ENCODE data around the gene VSTM2L. TPM values are rescaled to one million over a fixed set of nuclear protein-coding genes. Genes with fewer than 3 reads are reported as not detected.

Gene VSTM2L
- total and polyA plus RNA-seq, 2 experiments from 2014 or later: 4.1 to 9.2 TPM

DNA sequence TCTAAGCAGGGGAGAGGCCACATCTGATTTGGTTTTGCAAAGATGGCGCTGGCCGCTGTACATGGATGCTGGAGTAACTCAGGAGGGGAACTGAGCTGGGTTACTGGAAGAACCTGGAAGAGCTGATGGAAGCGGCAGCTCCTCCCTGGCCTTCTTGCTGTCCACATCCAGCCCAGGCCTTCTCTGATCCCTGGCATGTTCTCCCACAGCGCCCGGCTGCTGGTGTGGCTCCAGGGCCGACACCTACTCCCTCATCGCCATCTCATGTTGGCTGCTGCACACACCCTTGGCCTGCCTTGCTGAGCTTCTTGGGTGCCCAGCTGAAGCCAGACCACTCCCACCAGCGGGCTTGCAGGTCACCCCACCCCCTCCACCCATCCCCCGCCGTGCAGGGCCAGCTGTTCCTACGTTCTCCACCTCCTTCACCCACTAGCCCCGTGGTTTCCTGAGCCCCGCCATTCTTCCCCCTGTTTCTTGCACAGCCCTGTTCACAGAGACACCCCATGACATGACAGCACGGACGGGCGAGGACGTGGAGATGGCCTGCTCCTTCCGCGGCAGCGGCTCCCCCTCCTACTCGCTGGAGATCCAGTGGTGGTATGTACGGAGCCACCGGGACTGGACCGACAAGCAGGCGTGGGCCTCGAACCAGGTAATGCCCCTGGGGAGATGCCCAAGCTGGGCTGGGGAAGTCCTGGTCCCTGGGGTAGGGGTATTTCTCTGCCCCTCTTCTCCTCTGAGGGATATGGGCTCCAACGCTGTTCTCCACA, 28.4 kb downstream of the VSTM2L start:
- TF ChIP-seq EZH2phosphoT487 (IDR thresholded peaks at IDR 0.05; ENCODE audit: insufficient read depth, low read depth): no peak
- TF ChIP-seq EZH2 (IDR thresholded peaks at IDR 0.05; ENCODE audit: insufficient read depth, poor library complexity, severe bottlenecking): no peak

DNA sequence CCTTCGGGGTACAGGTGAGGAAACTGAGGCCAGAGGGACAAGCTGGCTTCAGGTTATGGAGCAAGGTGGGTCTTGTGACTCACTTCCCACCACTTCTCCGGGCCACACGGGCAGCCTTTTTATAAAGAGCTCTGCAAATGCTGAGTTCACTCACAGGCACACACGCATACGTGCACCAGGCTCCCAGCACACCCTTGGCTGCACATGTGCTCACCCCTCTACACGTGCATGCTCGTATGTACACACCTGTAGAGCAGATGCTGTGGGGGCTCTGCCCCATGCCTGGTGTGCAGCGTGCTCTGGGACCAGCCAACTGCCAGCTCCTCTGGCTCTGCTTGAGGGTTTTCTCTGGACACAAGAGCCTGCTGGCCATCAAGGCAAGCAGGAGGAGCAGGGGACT, 29.1 kb downstream of the VSTM2L start:
- in situ Hi-C loops (cut with MboI): no loop called here
- H3K9me3 ChIP-seq (ENCODE audit: low read depth): no peaks in the 10 kb centered on the region
- no peaks in the 10 kb centered on the region for H3K27me3 ChIP-seq (replicated peaks; ENCODE audit: insufficient read depth)
- DNase-seq: no peak
- TF ChIP-seq EZH2phosphoT487 (IDR thresholded peaks at IDR 0.05; ENCODE audit: insufficient read depth, low read depth) (no peak), EZH2 (IDR thresholded peaks at IDR 0.05; ENCODE audit: insufficient read depth, poor library complexity, severe bottlenecking) (no peak)
- H3K4me3 ChIP-seq: no peak overlapping the region
- H3K36me3 ChIP-seq (ENCODE audit: low read depth): no peaks in the 10 kb centered on the region
- no peaks in the 10 kb centered on the region for H3F3A ChIP-seq (ENCODE audit: insufficient read depth)
- H2AFZ ChIP-seq: no peak overlapping the region
- no peak overlapping the region for H3K27ac ChIP-seq
- no peaks in the 10 kb centered on the region for H3K79me2 ChIP-seq (ENCODE audit: insufficient read depth)
- H3K9me2 ChIP-seq (ENCODE audit: insufficient read depth): no peaks in the 10 kb centered on the region
- 67 to 76% methylated on average over 8 of the region's 8 CpGs for WGBS, 2 experiments (ENCODE audit: low coverage in 1 of 2, low lambda C conversion rate in 2 of 2, missing lambda C conversion rate in 2 of 2)
- H3K9ac ChIP-seq: no peak overlapping the region
- H4K20me1 ChIP-seq (ENCODE audit: insufficient read depth): no peaks in the 10 kb centered on the region
- H3K4me2 ChIP-seq (ENCODE audit: unreplicated experiment): no peak overlapping the region
- no peaks in the 10 kb centered on the region for H3K4me1 ChIP-seq (ENCODE audit: insufficient read depth)

More for the DNA sequence above, 28.4 kb downstream of the VSTM2L start:
- no peaks in the 10 kb centered on the region for H3K9me2 ChIP-seq (ENCODE audit: insufficient read depth)
- no peak overlapping the region for H3K4me2 ChIP-seq (ENCODE audit: unreplicated experiment)
- H3F3A ChIP-seq (ENCODE audit: insufficient read depth): no peaks in the 10 kb centered on the region
- no peaks in the 10 kb centered on the region for H3K36me3 ChIP-seq (ENCODE audit: low read depth)
- H3K4me1 ChIP-seq (ENCODE audit: insufficient read depth): no peaks in the 10 kb centered on the region
- in situ Hi-C loops (cut with MboI): no loop called here
- no peak overlapping the region for H3K27ac ChIP-seq
- H3K9me3 ChIP-seq (ENCODE audit: low read depth): no peaks in the 10 kb centered on the region
- H2AFZ ChIP-seq: no peak overlapping the region
- H3K79me2 ChIP-seq (ENCODE audit: insufficient read depth): no peaks in the 10 kb centered on the region
- WGBS, 2 experiments (ENCODE audit: low coverage in 1 of 2, low lambda C conversion rate in 2 of 2, missing lambda C conversion rate in 2 of 2): 62 to 67% methylated on average over 23 to 27 of the region's 27 CpGs
- H4K20me1 ChIP-seq (ENCODE audit: insufficient read depth): no peaks in the 10 kb centered on the region
- DNase-seq: no peak
- no peaks in the 10 kb centered on the region for H3K27me3 ChIP-seq (replicated peaks; ENCODE audit: insufficient read depth)
- H3K4me3 ChIP-seq: no peak overlapping the region
- H3K9ac ChIP-seq: no peak overlapping the region

DNA sequence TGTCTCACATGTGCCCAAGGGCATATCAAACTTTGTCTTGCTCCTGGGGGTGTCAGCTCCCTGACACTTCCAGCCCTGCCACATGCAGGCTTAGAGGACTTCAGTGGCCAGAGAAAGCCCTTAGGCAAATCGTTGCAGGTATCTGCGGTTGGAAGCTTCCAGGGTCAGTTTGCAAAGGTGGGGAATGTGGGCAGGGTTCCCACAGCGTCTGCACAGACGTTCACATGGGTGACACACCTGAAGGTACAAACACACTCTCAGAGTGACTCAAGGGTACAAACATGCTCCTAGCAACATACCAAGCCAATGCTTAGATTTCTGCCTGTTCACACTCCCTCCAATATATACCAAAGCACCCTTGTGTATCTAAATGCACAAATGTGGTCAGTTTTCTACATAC, 30.0 kb downstream of the VSTM2L start:
- H3K27me3 ChIP-seq (replicated peaks; ENCODE audit: insufficient read depth): no peaks in the 10 kb centered on the region
- H3K79me2 ChIP-seq (ENCODE audit: insufficient read depth): no peaks in the 10 kb centered on the region
- H3K9ac ChIP-seq: no peak overlapping the region
- no peaks in the 10 kb centered on the region for H3F3A ChIP-seq (ENCODE audit: insufficient read depth)
- H3K4me1 ChIP-seq (ENCODE audit: insufficient read depth): no peaks in the 10 kb centered on the region
- no peak overlapping the region for H3K27ac ChIP-seq
- H2AFZ ChIP-seq: no peak overlapping the region
- WGBS, 2 experiments (ENCODE audit: low coverage in 1 of 2, low lambda C conversion rate in 2 of 2, missing lambda C conversion rate in 2 of 2): 58 to 59% methylated on average over 4 of the region's 4 CpGs
- H3K4me2 ChIP-seq (ENCODE audit: unreplicated experiment): no peak overlapping the region
- no peaks in the 10 kb centered on the region for H3K9me2 ChIP-seq (ENCODE audit: insufficient read depth)
- no peaks in the 10 kb centered on the region for H4K20me1 ChIP-seq (ENCODE audit: insufficient read depth)
- TF ChIP-seq EZH2phosphoT487 (IDR thresholded peaks at IDR 0.05; ENCODE audit: insufficient read depth, low read depth) (no peak), EZH2 (IDR thresholded peaks at IDR 0.05; ENCODE audit: insufficient read depth, poor library complexity, severe bottlenecking) (no peak)
- H3K36me3 ChIP-seq (ENCODE audit: low read depth): no peaks in the 10 kb centered on the region
- DNase-seq: no peak
- H3K4me3 ChIP-seq: no peak overlapping the region
- no peaks in the 10 kb centered on the region for H3K9me3 ChIP-seq (ENCODE audit: low read depth)
- in situ Hi-C loops (cut with MboI): no loop called here

DNA sequence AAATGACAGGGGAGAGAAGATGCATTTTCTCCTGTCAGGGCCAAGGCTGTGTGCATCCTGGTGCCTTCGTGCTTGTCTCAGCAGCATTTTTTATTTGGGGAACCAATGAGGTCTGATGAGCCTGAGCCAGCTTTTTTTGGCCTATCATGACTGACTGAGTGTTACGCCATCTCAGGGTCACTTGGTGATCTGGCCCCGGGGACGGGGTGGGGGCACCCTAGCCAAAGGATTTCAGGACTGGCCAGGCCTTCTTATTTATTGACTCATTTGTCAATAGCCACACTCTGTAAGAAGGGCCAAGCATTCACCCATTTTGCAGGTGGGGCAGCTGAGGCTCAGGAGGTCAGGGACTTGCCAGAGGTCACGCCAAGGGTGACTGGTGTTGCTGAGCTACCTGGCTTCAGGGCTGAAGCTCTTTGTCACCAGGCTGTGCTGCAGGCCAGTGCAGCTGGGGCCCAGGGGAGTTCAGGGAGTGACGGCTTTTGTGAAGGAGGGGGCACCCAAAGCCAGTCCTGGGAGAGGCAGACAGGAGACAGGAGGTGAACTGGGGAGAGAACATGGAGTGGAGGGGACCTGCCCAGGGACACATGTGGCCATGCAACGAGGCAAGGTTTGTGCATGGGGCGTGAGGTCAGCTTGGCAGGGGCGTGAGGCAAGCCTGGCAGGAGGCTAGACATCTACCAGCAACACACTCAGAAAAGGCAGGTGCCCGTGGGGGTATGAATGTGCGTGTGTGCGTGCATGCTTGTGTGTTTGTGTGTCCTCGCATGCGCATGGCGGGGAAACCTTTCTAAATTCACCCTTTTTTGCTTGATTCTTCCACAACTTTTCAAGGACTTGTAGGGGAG, 31.1 kb downstream of the VSTM2L start:
- no peak overlapping the region for H3K9ac ChIP-seq
- H2AFZ ChIP-seq: no peak overlapping the region
- H3K27me3 ChIP-seq (replicated peaks; ENCODE audit: insufficient read depth): no peaks in the 10 kb centered on the region
- no peak for DNase-seq
- H3K9me2 ChIP-seq (ENCODE audit: insufficient read depth): no peaks in the 10 kb centered on the region
- no peaks in the 10 kb centered on the region for H3K9me3 ChIP-seq (ENCODE audit: low read depth)
- H3K4me2 ChIP-seq (ENCODE audit: unreplicated experiment): no peak overlapping the region
- H4K20me1 ChIP-seq (ENCODE audit: insufficient read depth): no peaks in the 10 kb centered on the region
- TF ChIP-seq EZH2 (IDR thresholded peaks at IDR 0.05; ENCODE audit: insufficient read depth, poor library complexity, severe bottlenecking) (no peak), EZH2phosphoT487 (IDR thresholded peaks at IDR 0.05; ENCODE audit: insufficient read depth, low read depth) (no peak)
- no peaks in the 10 kb centered on the region for H3F3A ChIP-seq (ENCODE audit: insufficient read depth)
- no peaks in the 10 kb centered on the region for H3K36me3 ChIP-seq (ENCODE audit: low read depth)
- 83 to 87% methylated on average over 15 of the region's 15 CpGs for WGBS, 2 experiments (ENCODE audit: low coverage in 1 of 2, low lambda C conversion rate in 2 of 2, missing lambda C conversion rate in 2 of 2)
- H3K79me2 ChIP-seq (ENCODE audit: insufficient read depth): no peaks in the 10 kb centered on the region
- no peak overlapping the region for H3K27ac ChIP-seq
- no peak overlapping the region for H3K4me3 ChIP-seq
- in situ Hi-C loops (cut with MboI): no loop called here
- H3K4me1 ChIP-seq (ENCODE audit: insufficient read depth): no peaks in the 10 kb centered on the region

All from GM23248 (cell line).